GM13976 (cell line): ENCODE data around the gene ACACA.

Experiments used
- DNase-seq: peaks from one replicate; pipeline ENCODE4 v3.0.0; 2012; ENCODE audit warnings: low spot score
- in situ Hi-C: fragments of 300-500 bp; cut with MboI; formaldehyde crosslinking; loops from one replicate; pipeline ENCODE4 v1.12.0; 2022; ENCODE audit warnings: low sequenced_read_pairs, mixed read lengths, inconsistent platforms; ENCODE audit not compliant: unreplicated experiment
- TF ChIP-seq, protein P1 (sequence below): IDR thresholded peaks from 2 replicates; pipeline ENCODE4 v1.5.1; 2012; ENCODE audit warnings: borderline replicate concordance, mild to moderate bottlenecking; ENCODE audit not compliant: insufficient read depth; ENCODE audit errors: extremely low read depth, missing control alignments, control extremely low read depth

The ACACA gene

DNA sequence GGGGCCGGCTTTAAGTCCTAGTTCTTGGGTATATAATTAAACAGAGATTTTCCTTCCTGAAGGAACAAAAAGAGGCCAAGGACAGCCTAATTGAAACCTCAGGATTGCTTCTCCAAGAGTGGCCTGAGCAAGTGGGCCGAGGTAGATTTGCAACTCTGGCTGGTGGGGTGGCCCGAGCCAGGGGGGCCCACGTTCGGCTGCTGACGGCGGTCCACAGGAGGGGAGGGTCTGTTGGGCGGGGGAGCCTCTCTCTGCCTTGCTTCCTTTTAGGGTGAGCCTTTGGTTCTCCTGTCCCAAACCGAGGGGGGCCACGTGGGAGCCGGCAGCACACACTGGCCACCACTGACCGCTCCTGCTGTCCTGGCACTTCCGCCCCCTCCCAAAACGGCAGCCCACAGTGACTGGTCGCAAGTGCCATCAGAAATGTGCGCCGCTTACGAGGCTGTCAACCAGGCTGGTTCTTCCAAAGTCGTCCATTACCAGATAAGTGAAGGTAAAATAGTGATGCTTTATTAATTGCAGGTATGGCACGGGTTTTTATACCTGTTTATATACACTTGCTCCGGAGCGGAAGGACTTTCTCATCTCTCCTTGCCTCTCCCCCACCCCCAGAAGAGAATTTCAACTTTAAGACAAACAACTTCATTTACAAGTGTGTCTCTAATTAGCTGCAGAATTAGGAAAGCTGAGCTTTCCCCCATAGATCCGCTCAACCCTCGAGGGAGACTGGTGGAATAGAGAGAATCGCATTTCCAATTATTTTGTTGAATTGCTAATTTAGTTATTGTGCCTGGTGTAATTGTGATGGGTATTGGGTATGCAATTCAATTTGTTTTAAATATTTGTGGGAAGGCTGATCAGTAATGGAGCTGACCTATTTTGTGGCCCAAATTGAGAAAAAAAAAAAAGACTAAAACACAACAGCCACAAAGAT lies 340.0 kb downstream of the ACACA start:
- in situ Hi-C loops = loop anchor here (25.0 kb wide), 1 partner anchor 429 kb away; no protein-coding TSS in a partner anchor
- no peak for DNase-seq
- TF ChIP-seq, protein P1, sequence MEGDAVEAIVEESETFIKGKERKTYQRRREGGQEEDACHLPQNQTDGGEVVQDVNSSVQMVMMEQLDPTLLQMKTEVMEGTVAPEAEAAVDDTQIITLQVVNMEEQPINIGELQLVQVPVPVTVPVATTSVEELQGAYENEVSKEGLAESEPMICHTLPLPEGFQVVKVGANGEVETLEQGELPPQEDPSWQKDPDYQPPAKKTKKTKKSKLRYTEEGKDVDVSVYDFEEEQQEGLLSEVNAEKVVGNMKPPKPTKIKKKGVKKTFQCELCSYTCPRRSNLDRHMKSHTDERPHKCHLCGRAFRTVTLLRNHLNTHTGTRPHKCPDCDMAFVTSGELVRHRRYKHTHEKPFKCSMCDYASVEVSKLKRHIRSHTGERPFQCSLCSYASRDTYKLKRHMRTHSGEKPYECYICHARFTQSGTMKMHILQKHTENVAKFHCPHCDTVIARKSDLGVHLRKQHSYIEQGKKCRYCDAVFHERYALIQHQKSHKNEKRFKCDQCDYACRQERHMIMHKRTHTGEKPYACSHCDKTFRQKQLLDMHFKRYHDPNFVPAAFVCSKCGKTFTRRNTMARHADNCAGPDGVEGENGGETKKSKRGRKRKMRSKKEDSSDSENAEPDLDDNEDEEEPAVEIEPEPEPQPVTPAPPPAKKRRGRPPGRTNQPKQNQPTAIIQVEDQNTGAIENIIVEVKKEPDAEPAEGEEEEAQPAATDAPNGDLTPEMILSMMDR = no peak

DNA sequence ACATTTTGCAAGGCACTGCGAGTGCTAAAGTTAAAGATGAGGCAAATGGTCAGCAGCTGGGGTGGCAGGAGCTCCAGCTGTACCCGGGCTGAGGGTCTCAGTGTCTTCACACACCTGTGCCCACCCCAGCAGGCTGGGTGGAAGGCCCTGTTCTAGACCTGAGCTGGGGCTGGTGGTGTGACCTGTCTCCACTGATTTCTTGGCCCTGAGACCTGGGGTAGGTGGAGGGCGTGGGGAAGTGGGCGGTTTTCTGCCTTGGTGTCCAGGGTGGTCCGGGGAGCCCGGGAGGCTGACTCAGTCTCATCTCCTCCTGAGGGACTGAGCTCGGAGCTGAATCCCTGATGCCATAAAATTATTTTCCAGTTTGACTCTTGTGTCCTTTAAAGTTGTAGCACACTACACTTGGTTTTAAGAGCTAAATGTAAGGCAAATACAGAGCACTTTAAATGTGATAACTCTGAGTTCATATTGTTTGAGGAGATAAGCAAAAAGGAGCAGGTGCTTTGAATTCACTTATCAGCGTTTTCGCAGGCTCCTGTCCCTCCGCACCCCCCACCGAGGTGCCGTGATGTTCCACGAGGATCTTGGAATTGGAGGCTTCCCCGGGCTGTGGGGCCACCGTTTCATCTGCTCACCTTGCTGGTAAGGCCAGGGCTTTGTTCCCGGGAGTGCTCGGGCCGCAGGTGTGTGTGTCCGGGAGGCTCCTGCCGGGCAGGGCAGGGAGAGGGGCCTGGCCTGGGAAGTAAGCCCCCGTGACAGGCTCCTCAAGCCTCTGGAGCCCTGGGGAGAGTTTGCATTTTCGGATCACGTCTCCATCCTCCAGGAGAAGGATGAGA lies 340.9 kb downstream of the ACACA start:
- DNase-seq = no peak
- TF ChIP-seq, protein P1 = no peak
- in situ Hi-C loops = loop anchor here (25.0 kb wide), 1 partner anchor 428 kb away; no protein-coding TSS in a partner anchor

DNA sequence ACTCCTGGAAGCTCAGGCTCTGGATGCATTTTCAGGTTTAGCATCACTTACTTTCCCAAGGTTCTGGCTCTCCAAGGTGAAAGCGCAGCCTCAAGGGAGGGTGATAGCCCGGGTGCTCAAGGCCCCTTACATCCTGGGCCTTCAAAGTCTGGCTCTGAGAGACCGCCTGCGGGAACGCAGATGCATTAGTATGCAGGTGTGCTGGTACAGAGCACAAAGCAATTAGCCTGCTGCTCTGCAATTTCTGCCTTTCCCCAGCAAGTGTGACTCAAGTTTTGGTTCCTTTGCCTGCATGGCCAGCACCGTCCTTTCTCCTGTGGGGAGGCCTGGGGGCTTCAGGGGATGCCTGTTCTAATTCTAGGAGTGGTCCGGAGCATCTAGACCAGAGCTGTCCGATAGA lies 341.7 kb downstream of the ACACA start:
- in situ Hi-C loops = loop anchor here (25.0 kb wide), 1 partner anchor 428 kb away; no protein-coding TSS in a partner anchor
- no peak for DNase-seq

DNA sequence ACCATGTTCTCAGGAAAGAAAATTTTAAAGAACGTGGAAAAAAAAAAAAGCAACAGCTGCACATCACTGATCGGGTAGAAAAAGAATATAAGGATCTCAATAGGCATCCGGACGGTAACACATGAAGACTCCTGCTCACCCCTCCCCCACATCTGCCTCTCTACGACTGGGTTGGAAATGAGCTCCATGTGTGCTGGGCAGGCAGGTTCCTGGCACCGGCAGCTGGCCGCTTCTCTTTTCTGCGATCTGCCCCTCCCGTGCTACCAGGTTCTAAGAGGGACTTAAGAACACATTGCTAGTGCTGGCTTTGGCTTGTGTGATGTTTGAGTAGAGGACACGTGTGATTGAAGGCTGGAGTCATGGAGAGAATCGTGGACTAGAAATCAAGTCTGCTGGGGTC lies 342.4 kb downstream of the ACACA start:
- TF ChIP-seq, protein P1 = no peak
- DNase-seq = no peak
- in situ Hi-C loops = loop anchor here (25.0 kb wide), 1 partner anchor 427 kb away; no protein-coding TSS in a partner anchor

More for the DNA sequence above, 341.7 kb downstream of the ACACA start:
- TF ChIP-seq, protein P1 = no peak

DNA sequence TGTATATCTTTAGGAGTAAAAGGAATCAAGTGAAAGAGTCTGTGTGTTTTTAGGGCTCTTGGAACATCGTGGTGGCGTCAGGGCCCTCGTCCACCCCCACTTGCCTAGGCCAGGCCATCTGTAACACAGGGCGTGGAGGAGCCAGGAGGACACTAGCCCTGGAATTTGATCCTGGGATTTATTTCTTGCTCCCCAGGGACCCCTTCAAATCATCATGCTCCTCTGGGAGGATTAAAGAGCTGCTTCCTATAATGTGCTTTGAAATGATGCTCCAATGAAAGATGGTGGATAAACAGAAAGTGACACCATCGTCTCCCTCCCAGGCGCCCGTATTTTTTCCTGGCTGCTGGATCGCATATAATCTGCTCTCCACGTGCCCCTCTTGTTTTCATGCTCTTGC lies 344.6 kb downstream of the ACACA start:
- TF ChIP-seq, protein P1 = no peak
- DNase-seq = no peak
- in situ Hi-C loops = loop anchor here (25.0 kb wide), 1 partner anchor 425 kb away; no protein-coding TSS in a partner anchor

DNA sequence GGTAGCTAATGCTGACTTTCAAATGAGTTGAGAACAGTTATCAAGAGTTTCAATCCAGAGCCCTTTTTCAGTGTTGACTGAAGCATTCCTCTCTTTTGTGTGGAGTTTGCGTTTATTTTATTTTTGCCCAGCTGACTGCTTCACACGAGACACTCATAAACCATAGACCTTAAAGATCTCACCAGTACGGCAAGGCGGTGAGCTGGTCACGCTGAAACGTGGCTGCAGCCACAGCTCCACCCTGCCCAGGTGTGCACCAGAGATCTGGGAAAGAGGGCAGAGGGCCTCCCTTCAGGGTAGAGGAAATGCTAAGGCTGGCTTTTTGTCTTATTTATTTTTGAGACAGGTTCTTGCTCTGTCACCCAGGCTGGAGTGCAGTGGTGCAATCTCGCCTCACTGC lies 345.7 kb downstream of the ACACA start:
- in situ Hi-C loops = loop anchor here (25.0 kb wide), 1 partner anchor 424 kb away; no protein-coding TSS in a partner anchor
- DNase-seq = no peak

More for the DNA sequence above, 345.7 kb downstream of the ACACA start:
- TF ChIP-seq, protein P1 = no peak
